Stimulated activated CD4-positive, alpha-beta T cell treated with anti-CD3 and anti-CD28 coated beads, Interleukin-4, amount 100 ng/mL, for 48 hours (primary cell): ENCODE results near the gene SH2B2.

Experiments used
- DNase-seq, 2 donors: peaks; one replicate each; pipeline ENCODE4 v3.0.0-alpha.2; 2020; ENCODE audit warnings: low read depth in 2 of 2

The SH2B2 gene

DNA sequence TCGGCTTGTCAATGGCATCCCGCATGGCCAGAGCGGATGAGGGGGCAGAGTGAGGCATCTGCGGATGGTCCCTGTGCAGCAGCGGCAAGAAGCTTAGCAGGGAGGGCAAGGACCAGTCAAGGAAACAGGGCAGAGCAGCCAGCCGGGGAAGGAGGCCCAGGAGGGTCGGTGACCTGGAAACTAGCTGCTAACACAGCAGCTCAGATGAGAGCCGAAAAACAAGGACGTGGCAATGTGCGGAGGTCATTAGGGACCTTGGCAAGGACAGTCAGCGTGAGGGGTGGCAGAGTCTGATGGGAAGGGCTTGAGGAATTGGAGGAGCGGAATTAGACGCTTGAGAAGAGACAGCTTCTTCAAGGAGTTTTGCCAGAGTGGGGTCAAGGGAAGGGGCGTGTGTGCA, 20.1 kb upstream of the SH2B2 start:
- no peak for DNase-seq

DNA sequence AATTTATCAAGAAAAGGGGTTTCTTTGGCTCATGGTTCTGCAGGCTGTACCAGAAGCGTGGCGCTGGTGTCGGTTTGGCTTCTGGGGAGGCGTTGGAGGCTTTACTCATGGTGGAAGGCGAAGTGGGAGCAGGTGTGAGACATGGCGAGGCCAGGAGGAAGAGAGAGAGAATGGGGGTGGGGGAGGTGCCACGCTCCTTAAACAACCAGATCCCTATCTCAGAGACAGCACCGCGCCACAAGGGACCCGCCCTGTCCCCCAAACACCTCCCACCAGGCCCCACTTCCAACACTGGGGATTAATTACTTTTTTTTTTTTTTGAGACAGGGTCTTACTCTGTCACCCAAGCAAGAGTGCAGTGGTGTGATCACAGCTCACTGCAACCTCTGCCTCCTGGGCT, 18.0 kb upstream of the SH2B2 start:
- DNase-seq, result no peak

DNA sequence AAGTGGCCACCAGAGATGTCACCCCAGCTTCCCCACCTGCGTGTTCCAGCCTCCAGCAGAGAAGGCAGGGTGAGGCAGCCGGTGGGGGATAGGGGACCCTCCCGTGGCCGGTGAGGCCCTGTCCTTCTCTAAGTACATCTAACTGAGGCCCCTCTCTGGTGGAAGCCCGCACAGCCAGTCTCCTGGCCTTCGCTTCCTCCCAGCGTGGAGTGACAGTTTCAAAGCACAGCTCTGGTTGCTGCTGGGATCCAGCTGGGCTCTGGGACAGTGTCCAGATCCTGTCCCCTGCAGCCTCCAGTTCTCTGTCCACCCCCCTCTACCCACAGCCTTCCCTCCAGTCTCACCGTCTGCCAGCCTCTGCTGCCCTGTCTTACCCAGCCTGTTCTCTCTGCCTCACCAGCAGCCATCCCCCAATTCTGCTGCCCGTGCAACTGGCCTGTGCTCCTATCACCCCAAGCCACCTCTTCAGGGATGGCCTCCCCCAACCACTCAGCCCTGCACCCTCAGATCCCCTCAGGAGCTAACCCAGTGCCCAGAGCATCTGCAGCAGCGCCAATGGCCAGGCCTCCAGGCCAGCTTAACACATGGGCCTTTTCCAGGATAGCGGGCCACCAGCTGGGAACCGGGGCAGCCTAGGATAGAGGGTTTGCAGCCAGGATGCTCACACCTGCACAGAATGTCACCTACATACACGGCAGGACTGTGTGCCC, 16.3 kb upstream of the SH2B2 start:
- no peak for DNase-seq

DNA sequence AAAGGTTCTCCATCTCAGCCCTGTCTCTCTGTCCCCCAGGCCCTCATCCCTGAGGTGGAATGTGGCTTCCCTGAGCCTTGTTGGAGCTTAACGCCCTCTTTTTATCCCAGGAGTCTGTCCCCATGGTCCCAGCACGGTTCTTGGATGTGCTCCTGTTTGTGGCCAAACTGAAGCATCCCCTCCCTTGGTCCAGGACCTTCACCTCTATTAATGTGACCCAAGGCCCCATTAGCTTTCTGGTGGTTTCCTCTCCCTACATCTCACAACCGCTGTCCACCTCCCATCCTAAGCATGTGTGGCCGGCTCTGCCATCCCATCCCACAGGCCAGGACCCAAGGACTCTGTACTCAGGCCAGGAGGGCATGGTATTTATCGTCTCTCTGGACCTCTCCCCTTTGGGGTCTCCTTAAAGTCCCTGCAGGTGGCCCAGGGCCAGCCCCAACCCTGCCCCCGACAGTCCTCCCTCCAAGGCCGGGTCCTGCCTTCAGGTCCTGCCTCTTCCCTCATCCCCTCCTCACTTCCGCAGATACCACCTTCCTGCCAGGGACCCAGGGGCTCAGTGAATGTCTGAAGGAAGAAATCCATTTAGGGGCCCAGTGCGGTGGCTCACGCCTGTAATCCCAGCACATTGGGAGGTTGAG, 15.4 kb upstream of the SH2B2 start:
- DNase-seq, result no peak

DNA sequence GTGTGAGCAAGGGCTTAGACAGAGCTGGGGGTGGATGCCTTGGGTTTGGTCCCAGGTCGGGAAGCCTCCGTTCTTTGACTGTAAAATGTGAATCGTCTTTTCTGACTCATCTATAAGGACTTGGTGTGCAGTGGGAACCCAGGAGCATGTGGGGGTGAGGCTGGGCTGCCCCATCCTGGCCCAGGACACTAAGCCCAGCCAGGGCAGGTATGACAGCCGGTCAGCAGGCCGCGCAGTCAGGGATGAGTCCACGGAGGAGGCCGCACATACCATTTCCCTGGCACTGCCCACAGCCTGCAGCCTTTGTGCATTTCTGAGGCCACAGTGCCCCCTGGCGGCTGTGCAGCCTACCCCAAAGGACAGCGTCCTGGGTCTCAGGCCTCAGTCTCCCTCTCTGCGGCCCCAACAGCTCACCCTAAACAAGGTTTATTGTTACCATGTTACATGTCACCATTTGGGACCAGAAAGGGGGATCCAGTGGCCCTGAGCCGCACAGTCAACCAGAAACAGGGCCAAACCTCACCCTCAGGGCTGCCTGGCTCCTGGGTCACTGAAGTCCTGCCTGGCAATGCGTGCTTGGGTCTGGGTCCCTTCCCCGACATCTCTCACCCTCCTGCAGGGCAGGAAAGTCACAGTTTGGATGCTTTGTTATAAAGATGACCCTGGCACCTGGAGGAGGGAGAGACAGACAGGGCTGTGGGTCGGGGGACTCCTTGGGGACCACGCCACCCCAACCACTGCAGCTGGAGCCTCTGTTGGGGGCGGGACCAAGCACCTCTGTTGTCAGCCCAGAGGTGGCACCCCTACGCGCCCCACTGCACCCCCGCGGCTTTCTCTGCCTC, 14.4 kb upstream of the SH2B2 start:
- DNase-seq, result peak; percentile 69 to 77

DNA sequence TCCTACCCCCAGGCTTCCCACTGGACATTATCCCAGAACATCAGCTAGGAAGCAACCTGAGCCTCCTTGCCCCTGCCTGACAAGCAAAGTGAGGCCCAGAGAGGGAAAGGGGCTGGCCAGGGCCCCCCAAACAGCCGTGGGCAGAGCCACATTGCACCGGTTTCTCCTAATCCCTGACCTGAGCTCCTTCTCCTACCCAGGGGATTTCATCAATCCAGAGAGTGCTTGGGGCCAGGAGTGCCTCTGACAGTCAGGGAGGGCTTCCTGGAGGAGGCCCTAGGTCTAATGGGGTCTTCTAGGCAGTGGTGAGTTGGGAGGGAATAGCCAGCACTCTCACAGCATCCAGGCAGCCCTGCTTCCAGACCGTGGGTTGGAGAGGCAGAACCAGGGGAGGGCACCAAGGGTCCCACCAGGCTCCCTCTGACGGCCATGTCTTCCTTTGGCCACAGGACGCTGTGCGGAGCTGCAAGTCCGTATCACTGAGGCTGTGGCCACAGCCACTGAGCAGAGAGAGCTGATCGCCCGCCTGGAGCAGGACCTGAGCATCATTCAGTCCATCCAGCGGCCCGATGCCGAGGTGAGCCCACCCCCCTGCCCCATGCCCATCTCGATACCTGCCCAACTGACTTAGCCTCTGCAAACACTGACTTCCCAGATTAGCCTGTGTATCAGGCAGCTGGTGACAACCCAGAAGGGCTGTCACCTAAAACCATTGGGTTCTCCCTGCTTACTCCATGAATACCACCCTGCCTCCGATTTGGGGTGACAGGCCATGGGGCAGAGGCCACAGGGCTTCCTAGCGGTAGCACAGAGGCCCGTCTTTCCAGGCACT, 13.5 kb upstream of the SH2B2 start:
- DNase-seq, result no peak

DNA sequence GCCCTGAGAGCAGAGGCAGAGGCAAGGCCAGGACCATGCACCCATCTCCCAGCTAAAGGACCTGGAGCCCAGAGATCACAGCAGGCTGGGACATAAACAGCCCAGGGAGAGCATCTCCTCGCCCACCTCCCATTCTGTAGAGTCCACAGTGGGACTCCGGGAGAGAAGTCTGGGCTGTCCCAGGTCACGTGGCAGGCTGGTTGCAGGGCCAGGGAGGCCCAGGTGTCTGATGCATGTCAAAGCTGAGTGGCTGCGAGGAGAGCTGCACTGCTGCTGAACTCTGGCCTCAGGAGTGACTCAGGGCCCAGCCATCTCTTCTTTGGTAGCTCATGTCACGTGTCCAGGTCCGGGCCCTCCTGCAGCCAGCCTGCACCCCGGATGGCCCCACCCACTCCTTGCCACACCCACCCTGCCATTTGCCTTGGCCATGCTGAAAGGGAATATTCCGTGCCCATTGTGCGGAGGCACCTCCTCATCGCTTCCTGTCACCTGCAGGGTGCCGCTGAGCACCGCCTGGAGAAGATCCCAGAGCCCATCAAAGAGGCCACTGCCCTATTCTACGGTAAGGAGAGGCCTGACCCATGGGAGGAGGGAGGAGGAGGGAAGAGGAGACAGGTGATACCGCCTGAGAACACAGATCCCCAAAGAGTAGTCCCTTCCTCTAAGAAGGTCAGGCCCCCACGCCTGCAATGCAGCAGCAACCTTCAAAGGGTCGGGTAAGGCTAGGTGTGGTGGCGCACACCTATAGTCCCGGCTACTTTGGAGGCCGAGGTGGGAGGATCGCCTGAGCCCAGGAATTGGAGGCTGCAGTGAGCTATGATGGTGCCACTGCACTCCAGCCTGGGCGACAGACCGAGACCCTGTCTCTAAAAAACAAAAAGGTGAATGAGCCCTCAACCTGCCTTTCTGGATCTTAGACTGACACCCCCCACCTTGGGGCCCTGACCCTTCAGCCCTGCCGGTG, 12.6 kb upstream of the SH2B2 start:
- no peak for DNase-seq

DNA sequence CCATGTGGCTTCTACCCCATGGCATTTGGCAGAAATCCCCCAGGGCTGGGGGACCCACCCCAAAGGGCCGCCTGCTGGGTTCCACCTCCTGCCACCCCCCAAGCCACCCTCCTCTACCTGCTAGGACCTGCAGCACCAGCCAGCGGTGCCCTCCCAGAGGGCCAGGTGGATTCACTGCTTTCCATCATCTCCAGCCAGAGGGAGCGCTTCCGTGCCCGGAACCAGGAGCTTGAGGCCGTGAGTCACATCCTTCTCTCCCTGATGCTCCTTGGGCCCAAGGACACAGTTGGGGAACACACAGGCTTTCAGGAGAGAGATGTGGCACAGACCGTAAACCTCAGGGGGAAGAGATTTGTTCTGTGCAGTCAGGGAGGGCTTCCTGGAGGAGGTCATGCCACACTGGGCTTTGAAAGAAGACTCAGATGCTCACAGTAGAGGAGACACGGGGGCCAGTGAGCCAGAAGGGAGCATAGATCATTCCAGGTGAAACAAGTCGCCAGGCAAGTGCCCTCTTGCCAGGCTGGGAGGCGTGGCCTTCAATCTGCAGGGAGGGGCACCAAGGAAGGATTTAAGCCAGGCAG, 11.5 kb upstream of the SH2B2 start:
- no peak for DNase-seq

DNA sequence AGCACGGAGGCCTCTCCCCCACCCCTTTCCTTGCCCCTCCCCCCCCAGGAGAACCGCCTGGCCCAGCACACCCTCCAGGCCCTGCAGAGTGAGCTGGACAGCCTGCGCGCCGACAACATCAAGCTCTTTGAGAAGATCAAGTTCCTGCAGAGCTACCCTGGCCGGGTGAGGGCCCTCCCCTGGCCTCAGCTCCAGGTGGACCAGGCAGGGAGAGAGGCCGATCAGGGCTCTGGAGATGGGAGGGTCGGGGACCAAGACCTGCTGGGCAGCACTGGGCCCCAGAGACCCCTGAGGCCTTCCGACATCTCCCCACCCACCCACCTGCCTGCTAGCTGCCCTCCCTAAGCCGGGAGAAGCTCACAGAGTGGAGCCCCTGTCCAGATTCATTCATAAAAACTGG, 8.8 kb upstream of the SH2B2 start:
- DNase-seq, result no peak

DNA sequence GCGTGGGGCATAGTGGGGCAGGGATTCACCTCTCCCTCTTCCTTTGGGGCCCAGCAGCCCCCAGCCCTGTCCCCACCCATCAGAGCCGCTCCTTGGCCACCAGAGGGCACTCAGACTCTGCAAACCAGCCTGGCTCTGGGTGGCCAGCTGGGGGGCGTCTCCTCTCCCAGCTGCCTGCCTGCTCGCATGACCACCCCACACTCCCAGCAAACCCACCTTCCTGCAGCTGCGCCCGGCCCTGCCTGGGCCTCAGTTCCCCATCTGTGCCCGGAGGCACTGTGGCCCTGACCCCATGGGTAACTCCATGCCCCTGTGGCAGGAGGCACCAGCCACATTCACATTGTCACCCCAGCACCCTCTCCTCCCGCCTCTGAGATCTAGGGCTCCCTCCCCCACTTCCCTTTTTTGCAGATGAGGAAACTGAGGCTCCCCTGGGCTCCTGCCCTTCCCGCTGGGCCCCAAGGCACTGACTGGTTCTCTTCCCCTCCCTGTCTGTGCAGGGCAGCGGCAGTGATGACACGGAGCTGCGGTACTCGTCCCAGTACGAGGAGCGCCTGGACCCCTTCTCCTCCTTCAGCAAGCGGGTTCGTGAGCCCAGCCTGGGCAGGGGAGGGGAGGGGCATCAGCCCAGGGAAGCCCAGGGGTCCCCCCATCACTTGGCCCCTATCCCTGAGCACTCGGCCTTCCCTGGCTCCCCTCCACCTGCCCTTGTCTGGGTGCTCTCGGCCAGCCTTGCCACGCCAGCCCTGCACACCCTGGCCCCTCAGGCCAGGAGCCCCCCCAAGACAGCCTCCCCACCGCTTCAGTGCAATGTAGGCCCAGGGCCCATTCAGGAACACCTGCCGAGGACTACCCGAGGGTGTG, 6.9 kb upstream of the SH2B2 start:
- DNase-seq, result peak; percentile 45 to 51

DNA sequence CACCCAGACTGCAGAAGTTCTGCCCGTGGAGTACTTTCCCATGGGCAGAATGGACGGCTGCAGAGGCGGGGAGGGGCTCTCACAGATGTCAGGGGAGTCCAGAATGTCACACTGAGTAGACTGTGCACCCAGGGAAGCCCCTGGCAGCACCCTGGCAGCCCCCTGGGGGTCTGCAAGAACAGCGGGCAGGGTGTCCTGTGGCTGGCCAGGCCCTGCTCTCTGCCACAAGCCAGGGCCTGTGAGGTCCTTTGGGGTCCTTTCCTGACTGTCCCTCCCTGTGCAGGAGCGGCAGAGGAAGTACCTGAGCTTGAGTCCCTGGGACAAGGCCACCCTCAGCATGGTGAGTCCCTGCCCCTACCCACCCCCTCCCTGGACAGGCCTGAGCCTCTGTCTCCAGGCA, 6.1 kb upstream of the SH2B2 start:
- DNase-seq, result no peak

DNA sequence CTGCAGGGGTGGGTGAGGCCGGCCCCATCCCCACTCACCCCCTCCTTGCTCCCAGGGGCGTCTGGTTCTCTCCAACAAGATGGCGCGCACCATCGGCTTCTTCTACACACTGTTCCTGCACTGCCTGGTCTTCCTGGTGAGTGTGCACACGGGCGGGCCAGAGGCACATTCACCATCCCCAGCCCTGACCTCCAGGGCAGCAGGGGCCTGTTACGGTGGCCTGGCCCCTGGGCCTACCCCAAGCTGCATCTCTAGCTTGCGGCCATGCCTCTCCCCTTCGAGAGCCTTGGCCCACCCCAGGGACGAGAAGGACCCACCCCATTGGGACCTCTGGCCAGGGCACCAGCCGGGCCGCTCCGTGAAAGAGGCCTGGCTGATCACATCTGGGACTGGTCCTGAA, 4.9 kb upstream of the SH2B2 start:
- DNase-seq, result no peak

DNA sequence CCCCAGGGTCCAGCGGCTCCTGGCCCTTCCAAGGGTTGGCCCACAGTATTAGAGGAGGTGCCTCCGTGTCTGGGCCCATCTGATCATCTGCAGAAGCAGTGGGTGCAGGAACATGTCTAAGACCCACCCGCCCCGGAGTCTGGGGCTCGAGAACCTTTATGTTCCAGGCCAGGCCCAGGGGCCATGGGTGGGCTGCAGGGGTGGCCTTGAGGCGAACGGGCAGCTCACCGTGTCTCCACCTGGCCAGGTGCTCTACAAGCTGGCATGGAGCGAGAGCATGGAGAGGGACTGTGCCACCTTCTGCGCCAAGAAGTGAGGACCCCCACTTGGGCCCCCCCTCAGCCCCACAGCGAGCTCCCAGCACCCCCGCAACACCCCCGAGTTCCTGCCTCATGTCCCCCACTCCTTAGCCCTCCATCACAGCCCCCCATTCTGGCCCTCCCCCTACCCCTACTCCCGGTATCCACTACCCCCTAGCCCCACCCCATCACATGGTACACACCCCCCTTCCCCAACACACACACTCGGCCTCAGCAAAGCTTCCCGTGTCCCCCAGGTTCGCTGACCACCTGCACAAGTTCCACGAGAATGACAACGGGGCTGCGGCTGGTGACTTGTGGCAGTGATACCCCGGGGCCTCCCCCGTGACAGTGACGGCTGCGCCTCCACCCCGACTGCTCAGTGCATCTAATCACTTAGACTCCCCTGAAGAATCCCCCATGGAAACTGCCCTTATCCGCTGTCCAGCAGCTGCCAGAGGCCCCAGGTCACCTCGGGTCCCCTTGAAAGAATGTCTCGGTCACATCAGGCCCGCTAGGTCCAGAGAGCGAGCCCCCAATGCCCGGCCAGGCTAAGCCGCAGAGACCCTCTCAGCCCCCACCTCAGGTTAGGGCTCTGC, 4.0 kb upstream of the SH2B2 start:
- DNase-seq, result no peak

DNA sequence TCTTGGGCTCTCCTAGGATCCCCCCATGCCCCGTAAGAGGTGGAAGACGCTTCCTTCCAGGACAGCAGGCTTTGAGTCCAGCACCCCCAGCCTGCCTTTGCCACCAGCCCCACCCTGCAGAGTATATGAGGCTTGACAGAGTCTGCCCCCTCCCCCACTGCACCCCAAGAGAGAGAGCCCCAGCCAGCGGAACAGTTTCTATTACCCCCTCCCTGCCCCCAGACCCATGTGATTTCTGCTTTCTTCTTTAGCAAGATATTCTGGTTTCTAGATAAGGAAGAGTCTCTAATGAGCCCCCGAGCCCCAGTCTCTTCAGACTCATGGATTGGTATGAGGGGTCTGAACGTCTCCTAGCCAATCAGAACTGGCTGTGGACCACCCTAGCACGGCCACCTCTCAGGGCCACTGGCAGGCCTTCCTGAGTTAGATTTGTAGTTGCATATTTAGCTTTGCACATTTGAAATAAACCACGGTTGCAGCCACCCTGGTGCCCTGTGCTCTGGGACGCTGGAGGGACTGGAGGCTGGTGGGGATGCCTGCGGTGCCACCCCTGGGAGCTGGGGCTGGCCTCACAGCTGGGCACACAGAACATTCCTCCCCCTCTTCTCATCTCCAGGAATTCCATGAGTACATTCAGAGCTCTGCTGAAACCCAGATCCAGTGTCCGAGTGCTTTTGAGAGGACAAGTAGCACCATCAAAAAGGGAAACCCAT, 3.0 kb upstream of the SH2B2 start:
- no peak for DNase-seq

DNA sequence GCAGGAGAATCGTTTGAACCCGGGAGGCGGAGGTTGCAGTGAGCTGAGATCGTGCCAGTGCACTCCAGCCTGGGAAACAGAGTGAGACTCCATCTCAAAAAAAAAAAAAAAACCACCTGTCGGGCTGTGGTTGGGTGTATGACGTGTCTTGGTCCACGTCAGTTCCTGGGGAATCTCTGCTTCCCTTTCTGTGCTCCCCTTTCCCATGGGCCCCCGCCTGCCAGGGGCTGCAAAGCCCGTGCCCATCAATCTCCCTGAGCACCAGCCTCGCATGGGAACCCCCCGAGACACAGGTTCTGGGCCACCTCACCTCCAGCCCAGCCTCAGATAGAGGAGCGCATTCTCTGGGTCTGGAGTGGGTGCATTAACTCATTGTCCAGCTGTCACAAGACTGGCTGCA, 2.3 kb upstream of the SH2B2 start:
- DNase-seq, result no peak

DNA sequence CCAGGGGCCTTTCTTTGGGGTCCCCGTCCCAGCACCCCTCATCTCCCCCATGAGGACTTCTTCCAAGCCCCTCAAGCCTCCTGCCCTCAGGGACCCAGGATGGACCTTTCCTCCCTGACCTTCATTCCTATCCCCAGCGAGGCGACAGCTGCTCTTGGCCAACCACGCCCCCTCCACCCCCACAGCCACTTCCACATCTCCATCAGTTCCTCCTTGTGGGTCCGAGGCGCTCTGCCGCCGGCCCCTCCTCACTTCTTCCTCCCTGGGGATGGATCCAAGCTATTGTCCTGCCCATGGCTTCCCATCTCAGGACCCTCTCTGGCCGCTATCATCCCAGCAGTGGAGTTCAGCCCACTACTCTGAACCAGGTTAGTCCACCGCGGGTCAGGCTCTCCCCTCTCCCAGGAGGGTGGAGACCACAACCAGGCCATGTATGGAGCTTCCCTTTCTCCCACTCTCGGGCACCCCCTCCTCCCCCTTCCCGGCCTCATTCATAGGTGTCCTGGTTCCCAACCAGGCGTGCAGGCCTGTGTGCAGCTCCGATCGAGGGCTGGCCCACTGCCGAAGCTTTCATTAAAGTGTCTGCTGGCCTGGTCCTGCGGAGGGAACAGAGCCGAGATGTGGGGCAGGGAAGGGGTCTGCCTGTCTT, 1.7 kb upstream of the SH2B2 start:
- DNase-seq, result no peak

DNA sequence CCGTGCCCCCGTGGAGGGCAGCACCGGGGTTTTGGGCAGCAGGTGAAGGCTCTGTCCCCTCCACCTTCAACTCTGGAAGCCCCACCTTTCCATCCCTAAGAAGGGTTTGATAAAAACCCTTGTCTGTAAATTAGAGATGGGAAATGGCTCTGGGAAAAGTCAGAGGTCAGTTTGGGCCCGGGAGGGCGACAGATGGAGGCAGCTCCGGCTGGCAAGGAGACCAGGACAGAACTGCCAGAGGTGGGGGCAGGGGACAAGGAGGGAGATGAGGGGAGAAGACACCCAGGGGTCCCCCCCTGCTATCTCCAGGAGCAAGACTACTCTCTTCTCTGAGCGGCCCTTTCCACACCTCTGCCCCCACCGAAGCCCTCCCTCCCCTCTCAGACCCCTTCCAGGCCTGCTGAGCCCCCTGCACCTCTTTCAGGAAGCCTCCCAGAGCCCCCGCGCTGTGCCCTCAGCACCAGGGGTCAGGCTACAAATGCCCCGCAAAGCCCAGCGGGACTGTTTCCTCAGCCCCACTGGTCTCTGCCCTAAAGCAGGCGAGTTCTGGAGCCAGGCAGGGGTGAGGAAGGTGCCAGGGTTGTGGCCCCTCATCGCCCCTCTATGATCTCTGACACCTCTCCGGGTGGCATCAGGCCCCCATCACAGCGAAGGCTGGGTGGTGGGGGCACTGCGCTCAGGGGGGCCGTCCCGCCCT, 980 bp upstream of the SH2B2 start:
- no peak for DNase-seq
